ENCODE results near the gene C4B.
"Not testable (repeated sequence)": the region's sequence is repeated elsewhere in the genome, so short reads cannot be mapped to it uniquely, and the experiment has no call there.

The C4B gene

DNA sequence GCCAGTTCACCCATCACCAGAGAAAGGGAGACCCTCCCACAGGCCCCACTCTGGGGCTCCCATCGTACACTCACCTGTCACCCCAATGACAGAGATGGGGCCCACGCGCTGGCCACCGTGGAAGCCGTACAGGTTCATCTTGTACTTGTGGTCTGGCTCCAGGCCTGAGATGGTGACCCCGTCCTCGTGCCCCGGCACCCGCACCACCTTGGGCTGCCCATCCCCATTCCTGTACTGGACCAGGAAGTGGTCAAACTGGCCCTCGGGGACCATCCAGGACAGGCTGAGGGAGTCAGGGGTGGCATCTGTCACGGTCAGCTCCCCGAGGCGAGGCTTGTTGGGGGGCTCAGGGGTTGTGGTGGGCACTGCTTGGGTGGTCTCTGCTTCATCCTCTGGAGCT, 38.7 kb downstream of the C4B start:
- not testable (repeated sequence) for H3K9me3 ChIP-seq (ENCODE audit: insufficient read depth, low read length, severe bottlenecking); H4K20me1 ChIP-seq (ENCODE audit: insufficient read depth, low read length); H2AFZ ChIP-seq (ENCODE audit: low read depth, low read length); H3K27ac ChIP-seq (ENCODE audit: low read length); H3K36me3 ChIP-seq (ENCODE audit: insufficient read depth, low read length); H3K4me3 ChIP-seq (ENCODE audit: low read depth in 1 of 2, low read length in 2 of 2); DNase-seq; ATAC-seq (ENCODE audit: insufficient read depth, low read depth); H3K4me2 ChIP-seq (ENCODE audit: insufficient read depth, low read length); H3K4me1 ChIP-seq (ENCODE audit: insufficient read depth, low read length); H3K79me2 ChIP-seq (ENCODE audit: insufficient read depth, low read length); H3K9ac ChIP-seq (ENCODE audit: low read depth, low read length)
- peaks cover 21% of the 10 kb centered on the region for H3K27me3 ChIP-seq (ENCODE audit: insufficient read depth, low read length, poor library complexity)

DNA sequence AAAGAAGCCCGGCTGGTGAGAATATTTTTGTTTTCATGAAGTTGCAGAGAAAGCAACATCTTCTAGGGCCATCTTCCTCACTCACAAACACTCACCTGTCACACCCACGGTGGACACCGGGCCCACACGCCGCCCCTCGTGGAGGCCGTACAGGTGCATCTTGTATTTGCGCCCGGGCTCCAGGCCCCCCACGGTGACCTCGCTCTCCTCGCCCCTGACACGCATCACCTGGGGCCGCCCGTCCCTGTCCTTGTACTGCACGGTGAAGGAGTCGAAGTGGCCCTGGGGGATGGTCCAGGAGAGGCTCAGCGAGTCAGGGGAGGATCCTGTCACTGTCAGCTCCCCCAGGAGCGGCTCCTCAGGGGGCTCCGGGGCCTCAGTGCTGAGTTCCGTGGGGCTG, 41.2 kb downstream of the C4B start:
- not testable (repeated sequence) for H3K79me2 ChIP-seq (ENCODE audit: insufficient read depth, low read length); H3K9me3 ChIP-seq (ENCODE audit: insufficient read depth, low read length, severe bottlenecking); H3K9ac ChIP-seq (ENCODE audit: low read depth, low read length); DNase-seq; H3K4me2 ChIP-seq (ENCODE audit: insufficient read depth, low read length); H3K36me3 ChIP-seq (ENCODE audit: insufficient read depth, low read length); ATAC-seq (ENCODE audit: insufficient read depth, low read depth); H3K4me3 ChIP-seq (ENCODE audit: low read depth in 1 of 2, low read length in 2 of 2); H4K20me1 ChIP-seq (ENCODE audit: insufficient read depth, low read length); H3K27ac ChIP-seq (ENCODE audit: low read length); H3K4me1 ChIP-seq (ENCODE audit: insufficient read depth, low read length); H2AFZ ChIP-seq (ENCODE audit: low read depth, low read length)
- peaks cover 24% of the 10 kb centered on the region for H3K27me3 ChIP-seq (ENCODE audit: insufficient read depth, low read length, poor library complexity)

DNA sequence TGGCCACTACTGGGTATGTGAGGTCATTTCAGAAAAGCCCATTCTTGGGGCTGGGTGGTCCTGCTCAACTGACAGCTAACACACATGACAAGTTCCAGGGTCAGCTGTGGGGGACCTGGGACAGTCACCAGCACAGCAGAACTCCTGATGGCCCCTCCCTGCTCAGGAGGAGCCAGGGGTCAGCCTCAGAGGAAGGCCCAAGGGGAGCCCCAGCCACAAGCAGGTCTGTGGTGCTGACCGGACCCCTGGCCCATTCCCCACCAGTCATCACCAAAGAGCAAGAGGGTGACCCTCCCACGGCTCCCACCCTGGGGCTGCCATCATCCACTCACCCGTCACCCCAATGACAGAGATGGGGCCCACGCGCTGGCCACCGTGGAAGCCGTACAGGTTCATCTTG, 41.7 kb downstream of the C4B start:
- H3K79me2 ChIP-seq (ENCODE audit: insufficient read depth, low read length): no peaks in the 10 kb centered on the region
- no peak overlapping the region for H3K4me2 ChIP-seq (ENCODE audit: insufficient read depth, low read length)
- H3K4me3 ChIP-seq (ENCODE audit: low read depth in 1 of 2, low read length in 2 of 2): no peak overlapping the region
- H4K20me1 ChIP-seq (ENCODE audit: insufficient read depth, low read length): no peaks in the 10 kb centered on the region
- no peak for ATAC-seq (ENCODE audit: insufficient read depth, low read depth)
- no peak overlapping the region for H3K27ac ChIP-seq (ENCODE audit: low read length)
- no peaks in the 10 kb centered on the region for H3K36me3 ChIP-seq (ENCODE audit: insufficient read depth, low read length)
- DNase-seq: no peak
- no peaks in the 10 kb centered on the region for H3K4me1 ChIP-seq (ENCODE audit: insufficient read depth, low read length)
- H2AFZ ChIP-seq (ENCODE audit: low read depth, low read length): no peak overlapping the region
- TF ChIP-seq, protein P1, sequence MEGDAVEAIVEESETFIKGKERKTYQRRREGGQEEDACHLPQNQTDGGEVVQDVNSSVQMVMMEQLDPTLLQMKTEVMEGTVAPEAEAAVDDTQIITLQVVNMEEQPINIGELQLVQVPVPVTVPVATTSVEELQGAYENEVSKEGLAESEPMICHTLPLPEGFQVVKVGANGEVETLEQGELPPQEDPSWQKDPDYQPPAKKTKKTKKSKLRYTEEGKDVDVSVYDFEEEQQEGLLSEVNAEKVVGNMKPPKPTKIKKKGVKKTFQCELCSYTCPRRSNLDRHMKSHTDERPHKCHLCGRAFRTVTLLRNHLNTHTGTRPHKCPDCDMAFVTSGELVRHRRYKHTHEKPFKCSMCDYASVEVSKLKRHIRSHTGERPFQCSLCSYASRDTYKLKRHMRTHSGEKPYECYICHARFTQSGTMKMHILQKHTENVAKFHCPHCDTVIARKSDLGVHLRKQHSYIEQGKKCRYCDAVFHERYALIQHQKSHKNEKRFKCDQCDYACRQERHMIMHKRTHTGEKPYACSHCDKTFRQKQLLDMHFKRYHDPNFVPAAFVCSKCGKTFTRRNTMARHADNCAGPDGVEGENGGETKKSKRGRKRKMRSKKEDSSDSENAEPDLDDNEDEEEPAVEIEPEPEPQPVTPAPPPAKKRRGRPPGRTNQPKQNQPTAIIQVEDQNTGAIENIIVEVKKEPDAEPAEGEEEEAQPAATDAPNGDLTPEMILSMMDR (IDR thresholded peaks at IDR 0.05; ENCODE audit: borderline replicate concordance, extremely low read depth, low read length, poor library complexity, severe bottlenecking): no peak
- no peak for TF ChIP-seq EZH2 (IDR thresholded peaks at IDR 0.05; ENCODE audit: borderline replicate concordance, low read depth, low read length, severe bottlenecking)
- no peak overlapping the region for H3K9ac ChIP-seq (ENCODE audit: low read depth, low read length)
- H3K9me3 ChIP-seq (ENCODE audit: insufficient read depth, low read length, severe bottlenecking): no peaks in the 10 kb centered on the region
- peaks cover 19% of the 10 kb centered on the region for H3K27me3 ChIP-seq (ENCODE audit: insufficient read depth, low read length, poor library complexity)

DNA sequence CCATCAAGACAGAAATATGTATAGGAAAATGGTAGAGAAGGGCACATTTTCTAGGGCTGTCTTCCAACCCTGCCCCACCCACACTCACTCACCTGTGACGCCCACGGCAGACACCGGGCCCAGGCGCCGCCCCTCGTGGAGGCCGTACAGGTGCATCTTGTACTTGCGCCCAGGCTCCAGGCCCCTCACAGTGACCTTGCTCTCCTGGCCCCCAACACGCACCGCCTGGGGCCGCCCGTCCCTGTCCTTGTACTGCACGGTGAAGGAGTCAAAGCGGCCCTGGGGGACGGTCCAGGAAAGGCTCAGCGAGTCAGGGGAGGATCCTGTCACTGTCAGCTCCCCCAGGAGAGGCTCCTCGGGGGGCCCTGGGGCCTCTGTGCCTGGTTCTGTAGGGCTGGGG, 43.4 kb downstream of the C4B start:
- Histone ChIP-seq H3K9me3 (ENCODE audit: insufficient read depth, low read length, severe bottlenecking) (no peaks in the 10 kb centered on the region), H2AFZ (ENCODE audit: low read depth, low read length) (no peak overlapping the region), H3K79me2 (ENCODE audit: insufficient read depth, low read length) (no peaks in the 10 kb centered on the region), H3K36me3 (ENCODE audit: insufficient read depth, low read length) (no peaks in the 10 kb centered on the region), H3K9ac (ENCODE audit: low read depth, low read length) (no peak overlapping the region), H3K4me1 (ENCODE audit: insufficient read depth, low read length) (no peaks in the 10 kb centered on the region), H3K4me3 (ENCODE audit: low read depth in 1 of 2, low read length in 2 of 2) (no peak overlapping the region), H3K27me3 (ENCODE audit: insufficient read depth, low read length, poor library complexity) (peaks cover 15% of the 10 kb centered on the region), H3K4me2 (ENCODE audit: insufficient read depth, low read length) (no peak overlapping the region), H4K20me1 (ENCODE audit: insufficient read depth, low read length) (no peaks in the 10 kb centered on the region), H3K27ac (ENCODE audit: low read length) (no peak overlapping the region)
- no peak for ATAC-seq (ENCODE audit: insufficient read depth, low read depth)
- TF ChIP-seq EZH2 (IDR thresholded peaks at IDR 0.05; ENCODE audit: borderline replicate concordance, low read depth, low read length, severe bottlenecking): no peak
- TF ChIP-seq, protein P1 (IDR thresholded peaks at IDR 0.05; ENCODE audit: borderline replicate concordance, extremely low read depth, low read length, poor library complexity, severe bottlenecking): no peak
- DNase-seq: no peak
